GM19324 (cell line): ENCODE measurements around the gene TTC33.
A peak's percentile ranks its signal among the peaks of the same experiment; 100 is the strongest.

Experiments used
- ATAC-seq: cut with Tn5 transposase; IDR thresholded peaks from one replicate; pipeline ENCODE4 v1.9.1; 2021; ENCODE audit warnings: mild to moderate bottlenecking, moderate library complexity; ENCODE audit not compliant: unreplicated experiment, low FRiP score

Gene TTC33

GRCh38 chr5:40780858-40781257 is 25.1 kb upstream of the TTC33 start:
- no peak for ATAC-seq

- no peak for ATAC-seq
Measured at GRCh38 chr5:40780199-40780598, 24.4 kb upstream of the TTC33 start.

GRCh38 chr5:40779561-40779960 is 23.8 kb upstream of the TTC33 start:
- no peak for ATAC-seq

- ATAC-seq, result no peak
Measured at GRCh38 chr5:40778133-40778532, 22.4 kb upstream of the TTC33 start.

- no peak for ATAC-seq
Measured at GRCh38 chr5:40776658-40776977, 20.9 kb upstream of the TTC33 start.

GRCh38 chr5:40775846-40776657 is 20.3 kb upstream of the TTC33 start:
- no peak for ATAC-seq

- ATAC-seq, result no peak
Measured at GRCh38 chr5:40775085-40775845, 19.5 kb upstream of the TTC33 start.

- no peak for ATAC-seq
Measured at GRCh38 chr5:40774623-40775022, 18.9 kb upstream of the TTC33 start.

GRCh38 chr5:40770764-40771163 is 15.0 kb upstream of the TTC33 start:
- no peak for ATAC-seq

- no peak for ATAC-seq
Measured at GRCh38 chr5:40762705-40763104, 6.9 kb upstream of the TTC33 start.

GRCh38 chr5:40757400-40757799 is 1.6 kb upstream of the TTC33 start:
- ATAC-seq, result no peak

GRCh38 chr5:40755093-40755406 is 711 bp downstream of the TTC33 start:
- ATAC-seq, result peak; percentile 78

GRCh38 chr5:40754381-40755092 is 1.2 kb downstream of the TTC33 start:
- ATAC-seq, result peak; percentile 9

- ATAC-seq, result no peak
Measured at GRCh38 chr5:40746703-40747102, 9.1 kb downstream of the TTC33 start.

- no peak for ATAC-seq
Measured at GRCh38 chr5:40743771-40744170, 12.0 kb downstream of the TTC33 start.

- no peak for ATAC-seq
Measured at GRCh38 chr5:40738502-40738901, 17.3 kb downstream of the TTC33 start.

- no peak for ATAC-seq
Measured at GRCh38 chr5:40736103-40736875, 19.5 kb downstream of the TTC33 start.

GRCh38 chr5:40735609-40736008 is 20.2 kb downstream of the TTC33 start:
- ATAC-seq, result no peak

GRCh38 chr5:40734986-40735385 is 20.8 kb downstream of the TTC33 start:
- no peak for ATAC-seq

- ATAC-seq, result no peak
Measured at GRCh38 chr5:40733879-40734563, 21.7 kb downstream of the TTC33 start.
